Stimulated activated CD8-positive, alpha-beta memory T cell treated with anti-CD3 and anti-CD28 coated beads, Interleukin-12 subunit alpha, Interleukin-12 subunit beta, amount 100 ng/mL, for 24 hours (primary cell): Measurements from ENCODE around the gene CLEC14A.

Source experiments
- DNase-seq: peaks from one replicate; pipeline ENCODE4 v3.0.0-alpha.2; 2020; ENCODE audit errors: extremely low read depth

CLEC14A gene

GRCh38 chr14:38255673-38256532 is at the start of gene CLEC14A:
CLEC14A (minus strand) TSS chr14:38256093; CDS start chr14:38256022, 71 bp downstream.
- DNase-seq: no peak

GRCh38 chr14:38302966-38303365 is 47.1 kb upstream of the CLEC14A start:
- DNase-seq: no peak

- DNase-seq: no peak
Observed at GRCh38 chr14:38302034-38302433, 46.1 kb upstream of the CLEC14A start.

GRCh38 chr14:38297681-38298080 is 41.8 kb upstream of the CLEC14A start:
- no peak for DNase-seq

DNA sequence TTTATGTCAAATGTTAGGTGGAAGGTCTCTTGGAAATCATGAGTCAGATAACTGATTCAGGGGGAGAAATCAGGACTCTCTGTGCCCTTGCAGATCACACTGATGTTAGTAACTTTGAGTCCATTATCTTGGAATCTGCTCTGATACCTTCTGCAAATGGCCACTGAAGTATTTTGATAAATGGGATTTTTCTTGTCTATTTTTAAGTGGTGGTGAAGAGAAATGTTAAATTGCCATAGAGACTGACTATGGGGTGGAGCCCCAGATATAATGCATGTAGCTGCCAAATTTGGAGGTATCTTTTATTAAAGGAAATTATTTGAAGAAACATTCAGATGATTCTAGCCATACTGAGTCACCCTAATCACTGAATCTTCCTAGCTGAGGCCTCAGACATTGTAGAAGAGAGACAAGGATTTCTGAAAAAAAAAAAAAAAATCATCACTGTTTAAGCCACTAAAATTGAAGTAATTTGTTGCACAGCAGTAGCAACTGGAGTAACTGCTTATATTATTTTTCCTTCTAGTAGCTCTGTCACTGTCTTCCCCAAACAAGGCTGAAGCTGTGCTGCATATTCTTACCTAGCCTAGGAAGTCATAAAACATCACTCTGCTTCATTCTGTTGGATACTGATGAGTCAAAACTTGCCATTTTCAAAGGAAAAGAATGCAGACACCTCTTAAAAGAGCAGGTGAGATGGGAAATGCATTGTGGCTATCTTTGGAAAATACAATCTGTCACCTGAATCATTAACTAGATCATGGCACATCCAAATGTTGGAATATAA is 36.0 kb upstream of the CLEC14A start:
- DNase-seq: no peak

GRCh38 chr14:38290601-38291188 is 34.8 kb upstream of the CLEC14A start:
- no peak for DNase-seq

- DNase-seq: no peak
Observed at GRCh38 chr14:38286452-38286851, 30.6 kb upstream of the CLEC14A start.

- DNase-seq: no peak
Observed at GRCh38 chr14:38285962-38286361, 30.1 kb upstream of the CLEC14A start.

DNA sequence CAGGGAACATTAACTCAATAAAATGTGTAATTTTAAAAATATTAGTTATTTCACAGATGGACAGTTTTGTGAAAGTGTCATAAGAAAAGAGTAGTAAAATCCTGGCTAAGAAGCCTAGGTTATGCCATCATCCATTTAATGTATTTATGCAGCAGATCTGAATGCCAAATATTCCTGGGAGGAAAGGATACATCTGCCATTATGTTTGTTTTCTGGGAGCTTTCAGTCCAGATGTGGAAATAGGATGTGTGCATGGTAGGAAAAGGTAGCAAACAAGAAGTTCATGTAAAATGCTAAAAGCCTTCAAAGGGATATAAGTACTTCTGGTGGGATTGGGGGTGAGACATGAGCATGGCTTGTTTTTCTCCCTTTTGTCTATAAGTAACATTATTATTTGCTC is 27.0 kb upstream of the CLEC14A start:
- DNase-seq: no peak

- DNase-seq: no peak
Observed at GRCh38 chr14:38280081-38280480, 24.2 kb upstream of the CLEC14A start.

DNA sequence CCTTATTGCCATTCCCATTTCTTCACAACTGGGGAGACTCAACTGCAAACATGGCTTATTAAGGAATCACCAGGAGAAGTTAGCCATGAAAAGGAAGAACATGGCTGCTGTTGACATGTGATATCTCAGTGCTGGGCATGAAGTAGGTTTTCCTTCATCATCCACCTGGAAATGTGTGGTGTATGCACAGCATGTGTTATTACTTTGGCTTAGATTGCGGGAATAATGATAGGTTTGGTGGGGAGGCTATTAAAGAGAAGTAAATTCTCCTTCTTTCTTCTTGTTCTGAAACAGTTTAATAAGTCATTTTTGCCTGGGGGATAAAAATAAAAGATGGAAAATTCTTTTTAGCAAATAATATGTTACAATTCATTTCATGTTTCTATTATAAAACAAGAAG is 23.7 kb upstream of the CLEC14A start:
- no peak for DNase-seq

GRCh38 chr14:38278035-38278434 is 22.1 kb upstream of the CLEC14A start:
- no peak for DNase-seq

DNA sequence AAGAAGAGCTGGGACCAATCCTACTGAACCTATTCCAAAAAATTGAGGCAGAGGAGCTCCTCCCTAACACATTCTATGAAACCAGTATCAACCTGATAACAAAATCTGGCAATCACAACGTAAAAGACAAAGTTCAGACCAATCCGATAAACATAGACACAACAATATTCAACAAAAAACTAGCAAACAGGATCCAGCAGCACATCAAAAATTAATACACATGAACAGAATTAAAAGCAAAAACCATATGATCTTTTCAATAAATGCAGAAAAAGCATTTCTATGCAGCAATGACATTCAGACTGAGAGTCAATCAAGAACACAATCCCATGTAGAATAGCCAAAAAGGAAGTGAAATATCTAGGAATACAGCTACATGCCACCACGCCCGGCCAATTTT is 7.0 kb upstream of the CLEC14A start:
- no peak for DNase-seq

GRCh38 chr14:38261620-38262019 is 5.7 kb upstream of the CLEC14A start:
- no peak for DNase-seq

DNA sequence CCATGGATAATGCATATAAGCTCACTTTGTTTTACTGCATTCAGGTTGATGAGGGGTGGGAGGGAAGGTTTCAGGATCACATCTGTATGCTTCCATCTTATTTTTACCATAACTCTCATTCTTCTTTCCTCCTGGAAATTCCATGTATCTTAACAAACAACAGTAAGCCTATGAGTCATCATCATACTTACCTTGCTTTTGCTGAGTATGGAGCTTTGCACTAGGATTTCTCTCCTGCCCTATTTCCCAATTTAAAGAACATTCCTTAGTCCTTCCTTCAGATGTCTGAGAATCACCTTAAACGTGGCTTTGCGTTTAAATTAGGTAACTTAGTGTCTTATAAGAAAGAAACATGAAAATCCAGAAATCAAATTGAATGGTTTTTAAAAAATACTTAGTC is 1.6 kb upstream of the CLEC14A start:
- DNase-seq: no peak

DNA sequence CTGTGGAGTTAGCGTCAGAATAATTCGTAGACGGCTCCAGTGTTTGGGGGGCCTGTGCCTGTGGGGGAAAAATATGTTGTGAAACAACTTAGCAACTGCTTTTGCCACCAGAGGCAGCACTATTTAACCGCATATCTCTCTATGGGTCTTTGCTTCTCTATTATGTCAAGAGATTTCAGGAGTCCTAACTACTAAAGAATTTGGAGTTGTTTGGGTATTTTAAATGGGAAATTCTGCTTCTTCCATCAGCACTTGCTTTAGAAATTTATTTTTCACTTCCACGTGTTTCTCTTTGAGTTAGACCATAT is 594 bp upstream of the CLEC14A start:
- DNase-seq: no peak

- DNase-seq: no peak
Observed at GRCh38 chr14:38255408-38255672, 553 bp downstream of the CLEC14A start.

- no peak for DNase-seq
Observed at GRCh38 chr14:38254571-38255407, 1.1 kb downstream of the CLEC14A start.

DNA sequence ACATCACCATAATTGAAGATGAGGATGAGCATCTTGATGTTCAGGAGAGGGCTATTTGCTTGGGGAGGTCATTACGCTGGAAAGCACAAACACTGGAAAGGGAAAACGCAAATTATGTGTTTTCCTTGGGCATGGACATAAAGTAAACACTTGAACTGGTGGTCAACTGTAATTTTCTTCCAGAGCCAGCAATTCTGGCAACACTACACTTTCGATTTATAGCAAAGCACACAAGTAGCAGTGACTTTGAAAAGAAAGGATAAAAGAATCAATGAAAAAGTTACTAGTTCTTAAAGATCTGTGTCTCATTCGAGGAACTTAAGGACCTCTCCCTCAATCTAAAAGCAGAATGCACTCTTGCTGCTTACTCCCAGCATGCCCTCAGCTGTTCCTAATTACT is 2.2 kb downstream of the CLEC14A start:
- DNase-seq: no peak

GRCh38 chr14:38252066-38252710 is 3.7 kb downstream of the CLEC14A start:
- DNase-seq: no peak

- no peak for DNase-seq
Observed at GRCh38 chr14:38250331-38250730, 5.6 kb downstream of the CLEC14A start.
